ENCODE measurements around the gene TAF11L11. TPM values are rescaled to one million over a fixed set of nuclear protein-coding genes. Genes with fewer than 3 reads are reported as not detected.
"Not testable (repeated sequence)": the region's sequence is repeated elsewhere in the genome, so short reads cannot be mapped to it uniquely, and the experiment has no call there.

The TAF11L11 gene
- not detected for total RNA-seq

DNA sequence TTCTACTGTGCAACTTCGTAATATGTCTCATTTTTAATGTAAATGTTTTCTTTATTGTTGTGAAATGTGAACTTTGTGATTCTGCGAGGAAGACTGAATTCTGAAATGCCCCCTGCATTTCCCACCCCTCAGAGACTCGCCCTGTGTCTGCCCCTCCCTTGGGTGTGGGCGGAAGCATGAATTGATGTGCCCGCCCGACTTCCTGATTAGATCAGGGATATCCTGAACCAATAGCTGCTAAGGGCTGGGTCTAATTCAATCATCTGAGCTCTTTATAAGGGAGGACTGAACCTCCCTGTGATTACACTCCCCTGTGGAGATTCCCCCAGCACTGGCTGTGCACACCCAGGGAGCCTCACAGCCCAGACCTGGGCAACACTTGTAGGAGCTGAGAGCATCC lies at the start of gene TAF11L11:
TAF11L11 (plus strand) TSS at position 304 of the 400 bp plus-strand sequence.
- not testable (repeated sequence) for DNase-seq

DNA sequence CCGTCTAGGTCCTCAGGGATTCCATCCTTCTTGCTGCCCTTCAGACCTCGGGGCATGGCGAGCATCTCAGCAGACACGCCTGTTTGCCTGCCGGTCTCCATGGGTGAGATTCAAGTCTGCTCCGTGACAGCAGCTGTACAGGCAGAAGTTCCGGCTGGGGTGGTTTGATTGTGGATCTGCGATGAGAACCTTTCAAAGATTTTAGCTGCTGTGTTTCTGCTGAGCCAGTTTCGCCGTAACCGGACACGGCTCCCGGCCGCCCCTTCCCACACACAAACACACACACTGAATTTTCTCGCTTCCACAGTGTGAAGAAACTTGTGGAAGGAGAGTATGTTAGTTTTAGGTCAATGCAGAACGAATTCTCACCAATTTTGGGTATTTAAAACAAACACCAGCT lies 18.3 kb upstream of the TAF11L11 start, which contains the start of gene TAF11L7:
TAF11L7 (minus strand) TSS at position 101 of the 400 bp plus-strand sequence.
- not testable (repeated sequence) for DNase-seq

DNA sequence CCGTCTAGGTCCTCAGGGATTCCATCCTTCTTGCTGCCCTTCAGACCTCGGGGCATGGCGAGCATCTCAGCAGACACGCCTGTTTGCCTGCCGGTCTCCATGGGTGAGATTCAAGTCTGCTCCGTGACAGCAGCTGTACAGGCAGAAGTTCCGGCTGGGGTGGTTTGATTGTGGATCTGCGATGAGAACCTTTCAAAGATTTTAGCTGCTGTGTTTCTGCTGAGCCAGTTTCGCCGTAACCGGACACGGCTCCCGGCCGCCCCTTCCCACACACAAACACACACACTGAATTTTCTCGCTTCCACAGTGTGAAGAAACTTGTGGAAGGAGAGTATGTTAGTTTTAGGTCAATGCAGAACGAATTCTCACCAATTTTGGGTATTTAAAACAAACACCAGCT lies 13.1 kb upstream of the TAF11L11 start, which contains the start of gene TAF11L8:
TAF11L8 (minus strand) TSS at position 101 of the 400 bp plus-strand sequence.
- DNase-seq, result not testable (repeated sequence)

DNA sequence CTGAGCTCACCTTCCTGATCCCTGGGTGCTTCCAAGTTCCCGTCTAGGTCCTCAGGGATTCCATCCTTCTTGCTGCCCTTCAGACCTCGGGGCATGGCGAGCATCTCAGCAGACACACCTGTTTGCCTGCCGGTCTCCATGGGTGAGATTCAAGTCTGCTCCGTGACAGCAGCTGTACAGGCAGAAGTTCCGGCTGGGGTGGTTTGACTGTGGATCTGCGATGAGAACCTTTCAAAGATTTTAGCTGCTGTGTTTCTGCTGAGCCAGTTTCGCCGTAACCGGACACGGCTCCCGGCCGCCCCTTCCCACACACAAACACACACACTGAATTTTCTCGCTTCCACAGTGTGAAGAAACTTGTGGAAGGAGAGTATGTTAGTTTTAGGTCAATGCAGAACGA lies 9.7 kb upstream of the TAF11L11 start, which contains the start of gene TAF11L9:
TAF11L9 (minus strand) TSS at position 140 of the 400 bp plus-strand sequence.
- DNase-seq, result not testable (repeated sequence)

DNA sequence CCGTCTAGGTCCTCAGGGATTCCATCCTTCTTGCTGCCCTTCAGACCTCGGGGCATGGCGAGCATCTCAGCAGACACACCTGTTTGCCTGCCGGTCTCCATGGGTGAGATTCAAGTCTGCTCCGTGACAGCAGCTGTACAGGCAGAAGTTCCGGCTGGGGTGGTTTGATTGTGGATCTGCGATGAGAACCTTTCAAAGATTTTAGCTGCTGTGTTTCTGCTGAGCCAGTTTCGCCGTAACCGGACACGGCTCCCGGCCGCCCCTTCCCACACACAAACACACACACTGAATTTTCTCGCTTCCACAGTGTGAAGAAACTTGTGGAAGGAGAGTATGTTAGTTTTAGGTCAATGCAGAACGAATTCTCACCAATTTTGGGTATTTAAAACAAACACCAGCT lies 6.3 kb upstream of the TAF11L11 start, which contains the start of gene TAF11L10:
TAF11L10 (minus strand) TSS at position 101 of the 400 bp plus-strand sequence.
- not testable (repeated sequence) for DNase-seq

DNA sequence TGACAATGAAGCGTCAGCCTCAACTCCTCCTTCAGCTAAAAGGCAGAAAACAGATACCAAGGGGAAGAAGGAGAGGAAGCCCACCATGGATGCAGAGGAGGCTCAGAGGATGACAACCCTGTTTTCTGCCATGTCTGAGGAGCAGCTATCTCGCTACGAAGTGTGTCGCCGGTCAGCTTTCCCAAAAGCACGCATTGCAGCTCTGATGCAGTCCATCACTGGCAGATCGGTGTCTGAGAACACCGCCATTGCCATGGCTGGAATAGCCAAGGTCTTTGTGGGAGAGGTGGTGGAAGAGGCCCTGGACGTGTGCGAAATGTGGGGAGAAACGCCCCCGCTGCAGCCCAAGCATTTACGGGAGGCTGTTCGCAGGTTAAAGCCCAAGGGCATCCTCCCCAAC lies 968 bp downstream of the TAF11L11 start:
- no peak for DNase-seq

DNA sequence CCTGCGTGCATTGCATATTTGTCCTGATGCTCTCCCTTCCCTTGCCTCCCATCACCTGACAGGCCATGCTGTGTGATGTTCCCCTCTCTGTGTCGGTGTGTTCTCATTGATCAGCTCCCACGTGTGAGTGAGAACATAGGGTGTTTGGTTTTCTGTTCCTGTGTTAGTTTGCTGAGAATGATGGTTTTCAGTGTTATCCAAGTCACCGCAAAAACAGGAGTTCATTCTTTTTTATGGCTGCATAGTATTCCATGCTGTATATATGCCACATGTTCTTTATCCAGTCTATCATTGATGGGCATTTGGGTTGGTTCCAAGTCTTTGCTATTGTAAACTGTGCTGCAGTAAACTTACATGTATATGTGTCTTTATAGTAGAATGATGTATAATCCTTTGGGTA lies 3.5 kb downstream of the TAF11L11 start:
- DNase-seq, result not testable (repeated sequence)

DNA sequence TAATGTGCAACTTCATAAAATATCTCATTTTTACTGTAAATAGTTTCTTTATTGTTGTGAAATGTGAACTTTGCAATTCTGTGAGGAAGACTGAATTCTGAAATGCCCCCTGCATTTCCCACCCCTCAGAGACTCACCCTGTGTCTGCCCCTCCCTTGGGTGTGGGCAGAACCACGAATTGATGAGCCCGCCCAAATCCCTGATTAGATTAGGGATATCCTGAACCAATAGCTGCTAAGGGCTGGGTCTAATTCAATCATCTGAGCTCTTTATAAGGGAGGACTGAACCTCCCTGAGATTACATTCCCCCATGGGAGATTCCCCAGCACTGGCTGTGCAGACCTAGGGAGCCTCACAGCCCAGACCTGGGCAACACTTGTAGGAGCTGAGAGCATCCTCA lies 6.1 kb downstream of the TAF11L11 start, which contains the start of gene TAF11L12:
TAF11L12 (plus strand) TSS at position 301 of the 400 bp plus-strand sequence.
- not testable (repeated sequence) for DNase-seq

DNA sequence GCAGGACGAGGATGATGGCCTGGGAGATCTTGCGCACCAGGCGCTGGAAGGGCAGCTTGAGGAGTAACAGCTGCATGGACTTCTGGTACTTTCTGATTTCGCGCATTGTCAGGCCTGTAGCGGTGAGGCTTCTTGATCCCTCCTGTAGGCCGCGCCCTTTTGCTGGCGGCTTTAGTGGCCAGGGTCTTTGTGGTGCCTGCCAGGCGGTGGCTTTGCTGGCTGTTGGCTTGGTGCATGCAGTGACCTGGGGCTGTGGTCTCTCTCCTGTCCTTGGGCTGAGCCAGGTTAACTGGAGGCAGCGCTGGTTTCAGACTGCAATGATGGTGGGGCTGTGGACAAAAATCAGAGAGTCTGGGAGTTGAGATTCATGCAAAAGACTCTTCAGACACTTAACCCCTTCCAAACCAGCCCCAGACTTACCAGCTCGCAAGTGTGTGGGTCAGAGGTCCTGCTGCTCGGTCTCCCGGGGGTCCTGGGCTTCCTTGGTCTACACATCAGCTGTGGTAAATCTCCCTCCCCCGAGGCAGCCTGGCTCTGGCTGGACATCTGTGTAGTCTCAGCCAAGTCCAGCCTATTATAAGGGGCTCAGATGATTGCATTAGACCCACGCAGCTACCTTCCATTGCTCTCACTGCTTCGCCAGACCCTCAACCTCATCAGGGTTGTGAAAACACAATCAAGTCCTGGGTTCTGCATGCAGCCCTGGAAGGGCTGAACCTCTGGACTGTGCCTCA lies 11.1 kb downstream of the TAF11L11 start:
- no peak for DNase-seq

DNA sequence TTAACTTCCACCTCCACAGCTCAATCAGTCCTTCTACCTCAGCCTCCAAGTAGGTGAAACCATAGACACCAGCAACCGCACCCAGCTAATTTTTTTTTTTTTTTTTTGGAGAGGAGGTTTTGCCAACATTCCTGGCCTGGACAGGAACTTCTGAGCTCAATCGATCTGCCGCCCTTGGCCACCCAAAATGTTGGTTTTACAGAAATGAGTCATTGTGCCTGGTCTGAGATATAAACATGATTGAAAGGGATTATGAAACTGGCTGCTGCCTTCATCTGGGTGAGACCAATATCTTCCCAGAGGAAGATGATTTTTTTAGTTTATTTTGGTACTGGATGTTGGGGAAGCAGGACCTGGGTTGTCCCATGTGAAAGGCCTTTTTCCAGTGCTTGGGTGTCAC lies 15.4 kb downstream of the TAF11L11 start:
- DNase-seq, result no peak

DNA sequence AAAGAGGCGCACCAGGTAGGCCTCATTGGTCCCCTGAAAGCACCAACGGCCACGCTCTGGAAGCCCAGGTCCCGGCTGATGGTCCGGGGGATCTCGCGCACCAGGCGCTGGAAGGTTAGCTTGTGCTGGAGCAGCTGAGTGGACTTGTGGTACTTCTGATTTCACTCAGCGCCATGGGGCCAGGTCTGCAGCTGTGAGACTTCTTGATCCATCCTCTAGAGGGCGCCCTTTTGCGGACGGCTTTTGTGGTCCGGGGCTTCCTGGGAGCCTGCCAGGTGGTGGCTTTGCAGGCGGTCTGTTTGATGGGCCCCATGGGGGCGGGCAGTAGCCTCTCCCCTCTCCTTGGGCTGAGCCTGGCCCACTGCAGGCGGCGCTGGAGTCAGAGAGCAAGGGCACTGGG lies 16.6 kb downstream of the TAF11L11 start:
- no peak for DNase-seq

DNA sequence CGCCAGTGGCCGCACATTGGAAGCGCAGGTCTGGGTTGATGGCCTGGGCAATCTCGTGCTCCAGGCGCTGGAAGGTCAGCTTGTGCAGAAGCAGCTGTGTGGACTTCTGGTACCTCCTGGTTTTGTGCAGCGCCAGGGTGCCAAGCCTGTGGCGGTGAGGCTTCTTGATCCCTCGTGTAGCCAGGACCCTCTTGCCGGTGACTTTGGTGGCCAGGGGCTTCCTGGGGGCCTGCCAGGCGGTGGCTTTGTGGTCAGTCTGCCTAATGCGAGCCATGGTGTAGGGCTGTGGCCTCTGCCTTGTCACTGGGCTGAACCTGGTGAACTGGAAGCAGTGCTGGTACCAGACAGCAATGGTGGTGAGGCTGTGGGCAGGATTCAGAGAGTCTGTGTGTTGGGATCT lies 21.7 kb downstream of the TAF11L11 start:
- no peak for DNase-seq

DNA sequence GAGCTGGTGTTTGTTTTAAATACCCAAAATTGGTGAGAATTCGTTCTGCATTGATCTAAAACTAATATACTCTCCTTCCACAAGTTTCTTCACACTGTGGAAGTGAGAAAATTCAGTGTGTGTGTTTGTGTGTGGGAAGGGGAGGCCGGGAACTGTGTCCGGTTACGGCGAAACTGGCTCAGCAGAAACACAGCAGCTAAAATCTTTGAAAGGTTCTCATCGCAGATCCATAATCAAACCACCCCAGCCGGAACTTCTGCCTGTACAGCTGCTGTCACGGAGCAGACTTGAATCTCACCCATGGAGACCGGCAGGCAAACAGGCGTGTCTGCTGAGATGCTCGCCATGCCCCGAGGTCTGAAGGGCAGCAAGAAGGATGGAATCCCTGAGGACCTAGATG lies 27.8 kb downstream of the TAF11L11 start, which contains the start of gene TAF11L13:
TAF11L13 (plus strand) TSS at position 301 of the 400 bp plus-strand sequence.
- DNase-seq, result not testable (repeated sequence)

DNA sequence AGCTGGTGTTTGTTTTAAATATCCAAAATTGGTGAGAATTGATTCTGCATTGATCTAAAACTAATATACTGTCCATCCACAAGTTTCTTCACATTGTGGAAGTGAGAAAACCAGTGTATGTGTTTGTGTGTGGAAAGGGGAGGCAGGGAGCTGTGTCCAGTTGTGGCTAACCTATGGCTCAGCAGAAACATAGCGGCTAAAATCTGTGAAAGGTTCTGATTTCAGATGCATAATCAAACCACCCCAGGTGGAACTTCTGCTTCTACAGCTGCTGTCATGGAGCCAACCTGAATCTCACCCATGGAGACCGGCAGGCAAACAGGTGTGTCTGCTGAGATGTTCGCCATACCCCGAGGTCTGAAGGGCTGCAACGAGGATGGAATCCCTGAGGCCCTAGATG lies 30.2 kb downstream of the TAF11L11 start, which contains the start of gene TAF11L14:
TAF11L14 (plus strand) TSS at position 301 of the 400 bp plus-strand sequence.
- DNase-seq, result no peak

DNA sequence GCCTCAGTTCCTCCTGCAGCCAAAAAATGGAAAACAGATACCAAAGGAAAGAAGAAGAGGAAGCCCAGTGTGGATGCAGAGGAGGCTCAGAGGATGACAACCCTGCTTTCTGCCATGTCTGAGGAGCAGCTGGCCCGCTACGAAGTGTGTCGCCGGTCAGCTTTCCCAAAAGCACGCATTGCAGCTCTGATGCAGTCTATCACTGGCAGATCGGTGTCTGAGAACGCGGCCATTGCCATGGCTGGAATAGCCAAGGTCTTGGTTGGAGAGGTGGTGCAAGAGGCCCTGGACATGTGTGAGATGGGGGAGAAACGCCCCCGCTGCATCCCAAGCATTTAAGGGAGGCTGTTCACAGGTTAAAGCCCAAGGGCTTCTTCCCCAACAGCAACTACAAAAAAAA lies 45.2 kb downstream of the TAF11L11 start:
- DNase-seq, result not testable (repeated sequence)

DNA sequence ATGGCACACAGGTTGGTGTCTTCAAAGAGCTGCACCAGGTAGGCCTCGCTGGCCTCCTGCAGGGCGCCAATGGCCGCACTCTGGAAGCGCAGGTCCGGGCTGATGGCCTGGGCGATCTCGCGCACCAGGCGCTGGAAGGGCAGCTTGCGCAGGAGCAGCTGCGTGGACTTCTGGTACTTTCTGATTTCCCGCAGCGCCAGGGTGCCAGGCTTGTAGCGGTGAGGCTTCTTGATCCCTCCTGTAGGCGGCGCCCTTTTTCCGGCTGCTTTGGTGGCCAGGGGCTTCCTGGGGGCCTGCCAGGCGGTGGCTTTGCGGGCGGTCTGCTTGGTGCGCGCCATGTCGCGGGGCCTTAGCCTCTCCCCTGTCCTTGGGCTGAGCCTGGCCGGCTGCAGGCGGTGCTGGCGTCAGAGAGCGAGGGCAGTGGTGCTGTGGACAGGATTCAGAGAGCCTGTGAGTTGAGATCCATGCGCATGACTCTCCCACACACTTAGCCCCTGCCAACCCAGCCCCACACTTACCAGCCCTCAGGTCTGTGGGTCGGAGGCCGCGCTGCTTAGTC lies 51.3 kb downstream of the TAF11L11 start:
- not testable (repeated sequence) for DNase-seq

Small RNA genes lying within 50 kb of the gene (small RNA-seq; reads per million reads assigned to genes)
- gene AC233724.1 (not detected), gene AC233724.2 (not detected), gene AC233724.3 (not detected), gene AC233724.4 (not detected), gene AC233724.6 (not detected), gene AC233724.7 (not detected)

Other genes starting within 250 kb of the TAF11L11 start
- gene TAF11L2, start 106.0 kb upstream of the TAF11L11 start, total RNA-seq, result not detected
- gene TAF11L3, start 85.8 kb upstream of the TAF11L11 start, total RNA-seq, result not detected
- not detected for gene TAF11L4, start 82.4 kb upstream of the TAF11L11 start, total RNA-seq
- not detected for gene TAF11L5, start 78.9 kb upstream of the TAF11L11 start, total RNA-seq
- gene TAF11L6, start 75.5 kb upstream of the TAF11L11 start, total RNA-seq, result not detected
- not detected for gene TAF11L7, start 18.4 kb upstream of the TAF11L11 start, total RNA-seq
- gene TAF11L8, start 13.2 kb upstream of the TAF11L11 start, total RNA-seq, result not detected
- not detected for gene TAF11L9, start 9.8 kb upstream of the TAF11L11 start, total RNA-seq
- gene TAF11L10, start 6.4 kb upstream of the TAF11L11 start, total RNA-seq, result not detected
- not detected for gene TAF11L12, start 6.2 kb downstream of the TAF11L11 start, total RNA-seq
- not detected for gene TAF11L13, start 27.9 kb downstream of the TAF11L11 start, total RNA-seq
- not detected for gene TAF11L14, start 30.3 kb downstream of the TAF11L11 start, total RNA-seq

Measured in occipital lobe (tissue), 3 donors.